PC-9 (cell line): Measurements from ENCODE around the gene VAV2. TPM values are rescaled to one million over a fixed set of nuclear protein-coding genes. Genes with fewer than 3 reads are reported as not detected.

Experiments
- BruUV-seq: library from RNA; stranded (reverse); fragments of 400-500 nt; replicated peaks from 2 replicates; lab custom pipeline; 2021; lab: Mats Ljungman, UMichigan
- CTCF ChIA-PET: fragments of 300-600 bp; sonication (Branson Sonifier 250); formaldehyde crosslinking; loops from one replicate; lab custom pipeline; 2022; ENCODE audit warnings: antibody characterized with exemption; lab: Charles Lee
- POLR2A ChIA-PET: fragments of 300-600 bp; sonication (Branson Sonifier 250); formaldehyde crosslinking; loops from one replicate; lab custom pipeline; 2022; ENCODE audit warnings: antibody characterized with exemption; ENCODE audit not compliant: unreplicated experiment; lab: Charles Lee
- DNase-seq, 2 experiments: peaks; one replicate each; pipeline versions ENCODE4 v3.0.0 to v3.0.0-alpha.2; 2015 to 2022; ENCODE audit warnings: mixed read lengths in 1 of 2
- H2AFZ ChIP-seq: fragments of 200-600 bp; sonication (generic); 2 replicates; pipeline ENCODE4 v1.8.1; 2017; ENCODE audit warnings: antibody characterized with exemption
- H3F3A ChIP-seq: fragments of 200-600 bp; sonication (generic); 2 replicates; pipeline ENCODE4 v1.8.1; 2017; ENCODE audit warnings: antibody characterized with exemption, mild to moderate bottlenecking, low read depth; ENCODE audit not compliant: insufficient read depth
- H3K27ac ChIP-seq: fragments of 200-600 bp; sonication (generic); 2 replicates; pipeline ENCODE4 v1.6.1; 2016; ENCODE audit warnings: mixed run types
- H3K27me3 ChIP-seq: fragments of 200-600 bp; sonication (generic); 2 replicates; pipeline ENCODE4 v1.6.1; 2016; ENCODE audit warnings: low read depth, mixed run types; ENCODE audit not compliant: insufficient read depth
- H3K36me3 ChIP-seq: fragments of 200-600 bp; sonication (generic); 2 replicates; pipeline ENCODE4 v1.6.1; 2016; ENCODE audit warnings: low read depth, mixed run types
- H3K4me1 ChIP-seq: fragments of 200-600 bp; sonication (generic); replicated peaks from 2 replicates; pipeline ENCODE4 v1.6.1; 2016; ENCODE audit warnings: mixed run types; ENCODE audit not compliant: insufficient read depth
- H3K4me2 ChIP-seq: fragments of 200-600 bp; sonication (generic); 2 replicates; pipeline ENCODE4 v1.6.1; 2017; ENCODE audit warnings: mixed run types
- H3K4me3 ChIP-seq: fragments of 200-600 bp; sonication (generic); 2 replicates; pipeline ENCODE4 v1.6.1; 2016; ENCODE audit warnings: mixed run types
- H3K79me2 ChIP-seq: fragments of 200-600 bp; sonication (generic); 2 replicates; pipeline ENCODE4 v1.6.1; 2017; ENCODE audit warnings: low read depth, mixed run types
- H3K9me2 ChIP-seq: fragments of 200-600 bp; sonication (generic); 2 replicates; pipeline ENCODE4 v1.8.1; 2017; ENCODE audit warnings: mild to moderate bottlenecking; ENCODE audit not compliant: insufficient read depth
- H3K9me3 ChIP-seq: fragments of 200-600 bp; sonication (generic); 2 replicates; pipeline ENCODE4 v1.8.1; 2016; ENCODE audit warnings: low read depth; ENCODE audit not compliant: insufficient read depth
- H4K20me1 ChIP-seq: fragments of 200-600 bp; sonication (generic); 2 replicates; pipeline ENCODE4 v1.8.1; 2017; ENCODE audit not compliant: insufficient read depth
- CTCF ChIP-seq: fragments of 200-600 bp; sonication (generic); conservative IDR thresholded peaks from 2 replicates; pipeline ENCODE4 v1.6.1; 2017; ENCODE audit warnings: mixed run types, antibody characterized with exemption, mild to moderate bottlenecking, moderate library complexity
- EZH2 ChIP-seq: fragments of 200-600 bp; sonication (generic); IDR thresholded peaks from 2 replicates; pipeline ENCODE4 v1.8.0; 2017; ENCODE audit warnings: antibody characterized with exemption, low read depth
- intact Hi-C: fragments of 100-400 bp; cut with micrococcal nuclease; formaldehyde crosslinking; loops from one replicate; pipeline ENCODE4 v1.10.0; 2022; ENCODE audit not compliant: unreplicated experiment
- total RNA-seq: library from RNA; stranded (reverse); gene quantifications from 2 replicates; pipeline ENCODE4 v1.2.3, GENCODE V29; 2021

The VAV2 gene
- total RNA-seq, 1 experiment from 2014 or later: 36.5 TPM

GRCh38 chr9:133918111-133918813 lies 73.9 kb downstream of the VAV2 start:
- H3K9me2 ChIP-seq: no peaks in the 10 kb centered on the region
- H3K4me2 ChIP-seq: no peak overlapping the region
- intact Hi-C loops: no loop called here
- no peaks in the 10 kb centered on the region for H3K27me3 ChIP-seq
- no peaks in the 10 kb centered on the region for H3K4me1 ChIP-seq
- no peak overlapping the region for H2AFZ ChIP-seq
- POLR2A ChIA-PET: no interaction called here
- no peaks in the 10 kb centered on the region for H3F3A ChIP-seq
- H3K27ac ChIP-seq: no peak overlapping the region
- TF ChIP-seq EZH2: no peak
- no peak for TF ChIP-seq CTCF
- no peaks in the 10 kb centered on the region for H3K9me3 ChIP-seq
- no peaks in the 10 kb centered on the region for H3K36me3 ChIP-seq
- H3K4me3 ChIP-seq: no peak overlapping the region
- CTCF ChIA-PET: no interaction called here
- no peak for DNase-seq
- peaks cover 2% of the 10 kb centered on the region; the same call in 1 of the 2 replicates for H3K79me2 ChIP-seq
- H4K20me1 ChIP-seq: peaks cover 18% of the 10 kb centered on the region
- BruUV-seq: no TSS peak

GRCh38 chr9:133917375-133917774 lies 74.7 kb downstream of the VAV2 start:
- no TSS peak for BruUV-seq
- ChIA-PET CTCF (no interaction called here), POLR2A (no interaction called here)
- Histone ChIP-seq H3F3A (no peaks in the 10 kb centered on the region), H3K4me3 (no peak overlapping the region), H3K4me2 (no peak overlapping the region), H3K27ac (no peak overlapping the region), H3K9me2 (no peaks in the 10 kb centered on the region), H3K36me3 (no peaks in the 10 kb centered on the region), H3K9me3 (no peaks in the 10 kb centered on the region), H3K79me2 (no peaks in the 10 kb centered on the region), H3K4me1 (no peaks in the 10 kb centered on the region), H3K27me3 (no peaks in the 10 kb centered on the region), H4K20me1 (peaks cover 17% of the 10 kb centered on the region), H2AFZ (no peak overlapping the region)
- TF ChIP-seq CTCF (no peak), EZH2 (no peak)
- intact Hi-C loops: no loop called here
- DNase-seq: no peak

- POLR2A ChIA-PET: no interaction called here
- no peak overlapping the region for H3K27ac ChIP-seq
- no peaks in the 10 kb centered on the region for H3F3A ChIP-seq
- no peaks in the 10 kb centered on the region for H3K9me2 ChIP-seq
- H3K4me2 ChIP-seq: no peak overlapping the region
- no peak overlapping the region for H2AFZ ChIP-seq
- no peak overlapping the region for H3K4me3 ChIP-seq
- no TSS peak for BruUV-seq
- peaks cover 11% of the 10 kb centered on the region for H4K20me1 ChIP-seq
- TF ChIP-seq EZH2: no peak
- H3K79me2 ChIP-seq: no peaks in the 10 kb centered on the region
- CTCF ChIA-PET: no interaction called here
- no peaks in the 10 kb centered on the region for H3K36me3 ChIP-seq
- no peaks in the 10 kb centered on the region for H3K27me3 ChIP-seq
- DNase-seq: no peak
- intact Hi-C loops: no loop called here
- H3K9me3 ChIP-seq: no peaks in the 10 kb centered on the region
- H3K4me1 ChIP-seq: no peaks in the 10 kb centered on the region
Observed at GRCh38 chr9:133916159-133916541, 76.0 kb downstream of the VAV2 start.
